NCI-H526 treated with DMSO at 0.1 percent for 48 hours (cell line): Measurements from ENCODE around the gene ADCY6.
"Not testable (repeated sequence)": the region's sequence is repeated elsewhere in the genome, so short reads cannot be mapped to it uniquely, and the experiment has no call there.

ENCODE experiments used
- DNase-seq: peaks from one replicate; lab custom pipeline; 2025; lab: John Stamatoyannopoulos, UW

ADCY6 gene

DNA sequence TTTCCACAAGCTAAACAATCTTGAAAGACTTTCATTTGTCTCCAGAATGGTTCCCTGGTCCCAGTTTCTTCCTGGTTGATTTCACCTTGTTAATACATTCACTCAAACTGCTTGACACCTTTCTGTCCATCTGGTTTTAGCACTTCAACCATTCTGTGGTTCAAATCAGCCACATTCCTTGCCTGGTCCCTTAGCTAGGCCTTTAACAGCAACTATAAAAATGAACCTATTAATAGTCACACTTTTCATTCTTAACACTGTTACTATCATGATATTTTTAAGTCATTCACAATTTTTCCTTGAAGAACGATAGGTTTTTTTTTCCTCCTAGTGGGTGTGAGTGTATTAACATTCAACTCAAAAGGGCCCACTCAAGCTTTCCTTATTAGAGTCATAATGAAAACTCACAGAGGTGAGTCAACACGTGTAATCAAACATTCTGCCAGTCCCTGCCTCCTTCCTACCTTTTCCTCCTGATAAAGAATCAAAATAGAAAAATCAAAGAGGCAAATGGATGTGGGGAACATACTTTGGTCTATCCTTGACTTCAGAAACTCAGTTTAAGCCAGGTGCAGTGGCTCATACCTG, 38.0 kb downstream of the ADCY6 start:
- no peak for DNase-seq

DNA sequence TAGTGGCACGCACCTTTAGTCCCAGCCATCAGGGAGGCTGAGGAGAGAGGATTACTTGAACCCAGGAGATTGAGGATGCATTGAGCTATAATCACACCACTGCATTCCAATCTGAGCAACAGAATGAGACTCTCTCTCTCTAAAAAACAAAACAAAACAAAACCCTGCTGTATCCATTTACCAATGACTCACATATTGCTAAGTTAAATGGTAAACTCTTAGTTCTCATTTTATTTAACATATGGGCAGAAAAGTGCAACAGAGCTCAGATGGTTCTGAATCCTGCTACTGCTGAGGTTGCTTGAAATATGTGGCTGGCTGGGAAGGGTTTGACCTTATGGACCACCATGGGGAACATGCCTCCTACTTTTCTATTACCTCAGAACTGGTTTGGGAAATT, 38.7 kb downstream of the ADCY6 start:
- DNase-seq = no peak

DNA sequence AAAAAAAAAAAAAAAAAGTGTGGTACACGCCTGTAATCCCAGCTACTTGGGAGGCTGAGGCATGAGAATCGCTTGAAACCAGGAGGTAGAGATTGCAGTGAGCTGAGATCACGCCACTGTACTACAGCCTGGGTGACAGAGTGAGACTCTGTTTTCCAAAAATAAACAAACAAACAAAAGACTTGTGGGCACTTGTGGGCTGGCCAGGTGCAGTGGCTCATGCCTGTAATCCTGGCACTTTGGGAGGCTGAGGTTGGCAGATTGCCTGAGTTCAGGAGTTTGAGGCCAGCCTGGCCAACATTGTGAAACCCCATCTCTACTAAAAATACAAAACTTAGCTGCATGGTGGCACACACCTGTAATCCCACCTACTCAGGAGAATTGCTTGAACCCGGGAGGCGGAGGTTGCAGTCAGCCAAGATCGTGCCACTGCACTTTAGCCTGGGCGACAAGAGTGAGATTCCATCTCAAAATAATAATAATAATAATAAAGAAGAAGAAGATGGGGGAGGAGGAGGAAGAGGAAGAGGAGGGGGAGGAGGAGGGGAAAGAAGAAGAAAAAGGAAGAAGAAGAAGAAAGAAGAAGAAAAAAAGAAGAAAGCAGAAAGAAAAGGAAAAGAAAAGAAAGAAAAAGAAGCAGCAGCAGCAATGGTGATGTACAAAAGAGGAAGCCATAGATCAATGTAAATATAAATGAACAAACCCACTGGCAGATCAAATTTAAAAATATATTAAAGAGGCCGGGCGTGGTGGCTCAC, 44.5 kb downstream of the ADCY6 start:
- DNase-seq = no peak

DNA sequence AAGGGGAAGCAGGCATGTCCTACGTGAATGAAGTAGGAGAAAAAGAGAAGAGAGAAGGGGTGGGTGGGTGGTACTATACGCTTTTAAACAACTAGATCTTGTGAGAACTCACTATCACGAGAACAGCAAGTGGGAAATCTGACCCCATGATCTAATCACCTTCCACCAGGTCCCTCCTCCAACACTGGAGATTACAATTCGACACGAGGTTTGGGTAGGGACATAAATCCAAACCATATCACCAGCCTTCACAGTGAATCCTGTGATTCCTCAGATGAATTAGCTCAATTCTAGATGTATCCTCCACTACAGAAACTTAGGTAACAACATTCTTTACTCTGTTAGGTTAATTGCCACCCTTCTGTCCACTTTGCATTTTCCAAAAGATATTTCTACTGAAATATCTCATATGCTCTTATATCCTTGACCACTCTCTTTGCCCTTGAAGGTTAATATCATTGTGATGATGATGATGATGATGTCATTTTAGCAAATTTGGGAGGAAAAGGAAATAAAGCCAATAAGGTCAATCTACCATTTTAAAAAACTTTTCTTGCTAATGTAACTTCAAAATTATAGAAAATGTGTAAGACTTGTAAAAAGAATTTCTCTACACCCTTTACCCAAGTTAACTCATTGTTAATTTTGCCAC, 49.1 kb downstream of the ADCY6 start:
- no peak for DNase-seq

DNA sequence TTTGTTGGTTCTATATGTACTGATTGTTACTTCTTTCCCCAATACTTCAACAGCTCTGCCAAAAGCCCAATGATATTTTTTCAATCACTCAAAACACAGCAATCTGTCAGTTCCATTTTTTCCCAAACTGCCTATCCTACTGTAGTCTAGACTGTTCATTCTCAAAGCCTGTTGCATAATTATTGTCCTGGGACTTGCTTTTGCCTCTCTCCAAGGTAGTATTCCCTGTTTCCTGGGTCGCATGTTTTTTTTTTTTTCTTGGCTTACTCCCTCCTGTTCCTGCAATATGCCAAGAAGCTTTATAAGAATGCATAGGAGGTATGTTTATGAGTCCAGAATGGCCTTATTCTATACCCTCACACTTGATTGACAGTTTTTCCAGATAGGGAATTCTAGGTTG, 52.4 kb downstream of the ADCY6 start:
- DNase-seq = no peak

DNA sequence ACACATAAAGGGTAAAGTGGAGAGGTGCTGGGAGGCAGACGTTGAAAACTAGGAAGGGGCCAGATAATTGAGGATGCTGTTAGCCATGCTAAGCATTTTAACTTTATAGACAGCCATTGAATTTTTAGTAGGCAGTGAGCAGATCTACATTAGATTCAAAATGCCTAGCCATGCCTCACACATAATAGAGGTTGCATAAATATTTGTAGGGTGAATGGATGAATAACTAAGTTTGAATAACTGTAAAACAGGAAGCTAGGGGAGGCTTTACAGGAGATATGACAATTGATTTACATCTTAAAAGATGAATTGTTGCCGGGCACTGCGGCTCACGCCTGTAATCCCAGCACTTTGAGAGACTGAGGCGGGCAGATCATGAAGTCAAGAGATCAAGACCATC, 60.1 kb downstream of the ADCY6 start:
- DNase-seq = no peak

DNA sequence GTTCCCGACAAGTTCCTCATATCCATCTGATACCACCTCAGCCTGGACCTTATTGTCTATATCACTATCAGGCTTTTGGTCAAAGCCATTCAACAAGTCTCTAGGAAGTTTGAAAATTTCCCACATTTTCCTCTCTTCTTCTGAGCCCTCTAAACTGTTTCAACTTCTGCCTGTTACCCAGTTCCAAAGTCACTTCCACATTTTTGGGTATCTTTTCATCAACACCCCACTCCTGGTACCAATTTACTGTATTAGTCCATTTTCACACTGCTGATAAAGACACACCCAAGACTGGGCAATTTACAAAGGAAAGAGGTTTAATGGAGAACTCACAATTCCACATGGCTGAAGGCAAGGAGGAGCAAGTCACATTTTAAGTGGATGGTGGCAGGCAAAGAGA, 68.2 kb downstream of the ADCY6 start:
- not testable (repeated sequence) for DNase-seq

DNA sequence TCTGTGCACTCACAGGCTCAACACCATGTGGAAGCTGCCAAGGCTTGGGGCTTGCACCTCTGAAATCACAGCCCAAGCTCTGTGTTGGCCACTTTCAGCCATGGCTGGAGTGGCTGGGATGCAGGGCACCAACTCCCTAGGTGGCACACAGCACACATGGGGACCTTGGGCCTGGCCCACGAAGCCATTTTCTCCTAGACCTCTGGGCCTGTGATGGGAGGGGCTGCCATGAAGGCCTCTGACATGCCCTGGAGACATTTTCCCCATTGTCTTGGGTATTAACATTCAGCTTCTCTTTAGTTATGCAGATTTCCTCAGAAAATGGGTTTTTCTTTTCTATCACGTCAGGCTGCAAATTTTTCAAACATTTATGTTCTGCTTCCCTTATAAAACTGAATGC, 68.7 kb downstream of the ADCY6 start:
- DNase-seq = not testable (repeated sequence)

DNA sequence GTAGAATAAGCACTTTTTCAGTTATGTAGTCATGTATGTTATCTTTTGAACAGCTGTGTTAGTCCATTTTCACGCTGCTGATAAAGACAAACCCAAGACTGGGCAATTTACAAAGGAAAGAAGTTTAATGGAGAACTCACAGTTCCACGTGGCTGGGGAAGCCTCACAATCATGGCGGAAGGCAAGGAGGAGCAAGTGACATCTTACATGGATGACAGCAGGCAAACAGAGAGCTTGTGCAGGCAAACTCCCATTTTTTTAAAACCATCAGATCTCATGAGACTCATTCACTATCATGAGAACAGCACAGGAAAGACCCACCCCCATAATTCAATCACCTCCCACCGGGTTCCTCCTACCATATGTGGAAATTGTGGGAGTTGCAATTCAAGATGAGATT, 69.9 kb downstream of the ADCY6 start:
- not testable (repeated sequence) for DNase-seq

DNA sequence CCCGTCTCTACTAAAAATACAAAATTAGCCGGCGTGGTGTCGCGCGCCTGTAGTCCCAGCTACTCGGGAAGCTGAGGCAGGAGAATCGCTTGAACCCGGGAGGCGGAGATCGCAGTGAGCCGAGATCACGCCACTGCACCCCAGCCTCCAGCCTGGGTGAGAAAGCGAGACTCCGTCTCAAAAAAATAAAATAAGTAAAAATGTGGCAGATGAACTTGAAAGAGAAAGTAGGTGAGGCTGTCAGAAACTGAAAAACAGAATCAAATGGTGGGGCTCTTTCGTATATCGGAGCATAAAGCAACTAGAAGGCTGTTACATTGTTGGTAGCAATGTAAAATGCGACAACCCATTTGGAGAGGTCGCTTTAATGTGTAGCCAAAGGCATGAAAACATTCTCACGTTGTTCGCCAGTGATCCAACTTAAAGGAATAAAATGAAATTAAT, 71.6 kb downstream of the ADCY6 start:
- DNase-seq = no peak

DNA sequence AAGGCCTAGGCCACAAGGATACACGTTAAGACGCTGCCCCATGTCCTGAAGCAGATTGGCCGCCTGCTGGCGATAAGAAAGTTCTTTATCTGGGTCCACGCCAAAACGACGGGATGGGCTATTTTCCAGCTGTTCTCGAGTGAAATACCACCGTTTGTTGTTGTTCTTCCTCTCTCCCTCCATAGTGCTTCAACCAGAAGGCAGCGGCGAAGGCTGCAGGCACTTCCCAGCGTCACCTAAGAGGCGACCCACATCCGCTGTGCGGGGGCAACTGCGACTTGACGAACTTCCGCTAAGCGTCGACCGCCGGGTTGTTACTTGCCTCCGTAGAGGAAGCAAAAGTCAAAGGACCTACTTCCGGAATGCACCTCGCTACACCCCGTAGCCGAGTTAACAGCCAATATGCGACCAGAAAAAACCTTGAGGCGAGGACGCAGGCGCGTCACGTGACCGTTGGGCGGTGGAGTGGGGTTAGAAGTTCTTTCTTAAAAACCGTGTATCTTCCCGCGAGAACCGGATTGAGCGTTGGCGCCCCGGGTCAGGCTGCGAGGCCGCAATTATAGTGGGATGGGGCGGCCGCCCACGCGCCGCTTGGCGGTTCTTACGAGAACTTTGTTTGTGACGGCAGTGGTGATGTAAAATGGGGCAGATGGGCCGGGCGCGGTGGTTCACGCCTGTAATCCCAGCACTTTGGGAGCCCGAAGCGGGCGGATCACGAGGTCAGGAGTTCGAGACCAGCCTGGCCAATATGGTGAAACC, 72.2 kb downstream of the ADCY6 start, which contains the start of gene CCNT1:
TSS of gene CCNT1 (minus strand) at position 215 of the 759 bp plus-strand sequence. CDS start at position 183, 32 bp downstream.
- DNase-seq = peak; percentile 97
